Gastrocnemius medialis (tissue), 4 donors: ENCODE measurements around the gene CCDC182.

Experiments used
- CTCF ChIP-seq, 5 experiments: fragments of 450-650 bp in 3 of 5; fragments of 200-600 bp in 2 of 5; sonication (generic) in 2 of 5; IDR thresholded peaks in 4 of 5; conservative IDR thresholded peaks in 1 of 5; 1 replicate in 4 of 5; 2 replicates in 1 of 5; pipeline ENCODE4 v1.5.1; 2016 to 2019; ENCODE audit warnings: antibody characterized with exemption in 5 of 5, mild to moderate bottlenecking in 3 of 5, moderate library complexity in 3 of 5
- POLR2A ChIP-seq, 2 donors: fragments of 450-650 bp; IDR thresholded peaks; one replicate each; pipeline ENCODE4 v1.6.1; 2017; ENCODE audit warnings: antibody characterized with exemption in 2 of 2, mild to moderate bottlenecking in 2 of 2, moderate library complexity in 2 of 2

GRCh38 chr17:57699751-57700219 is 45.3 kb downstream of the CCDC182 start:
- TF ChIP-seq CTCF (IDR thresholded peaks at IDR 0.05 in 4 of 5, conservative IDR thresholded peaks at IDR 0.05 in 1 of 5) (no peak), POLR2A (IDR thresholded peaks at IDR 0.05) (no peak)
